ENCODE data around the gene DDX23. TPM values are rescaled to one million over a fixed set of nuclear protein-coding genes. Genes with fewer than 3 reads are reported as not detected.

Gene DDX23
- total and polyA plus RNA-seq, 2 of the 4 experiments (the other 2 are of a cell fraction): 61.8 to 81.9 TPM

GRCh38 chr12:48831257-48831656 lies 20.7 kb downstream of the DDX23 start:
- ATAC-seq (ENCODE audit: low read depth): no peak
- no peak overlapping the region for H4K91ac ChIP-seq (ENCODE audit: insufficient read depth, low read depth, low read length)
- H2AK9ac ChIP-seq (replicated peaks; ENCODE audit: low read depth, low read length, poor library complexity): no peak overlapping the region
- no peak overlapping the region for H4K8ac ChIP-seq (ENCODE audit: low read depth in 2 of 2, low read length in 2 of 2)
- H3K9me1 ChIP-seq (ENCODE audit: insufficient read depth, low read length): no peaks in the 10 kb centered on the region; the same call in 1 of the 2 replicates
- H3K27ac ChIP-seq (ENCODE audit: insufficient read depth, low read length): no peak overlapping the region
- WGBS, 2 experiments (ENCODE audit: extremely low coverage in 2 of 2, insufficient read length in 1 of 2): 98% methylated on average over 5 of the region's 6 CpGs; no CpG with 5 or more reads in 1 of the 2 experiments
- dilution Hi-C loops (cut with HindIII; ENCODE audit: low sequenced_read_pairs, unreplicated experiment): no loop called here
- H3K4me1 ChIP-seq (ENCODE audit: control insufficient read depth, insufficient read depth, low read length): no peaks in the 10 kb centered on the region
- H3K56ac ChIP-seq (ENCODE audit: extremely low read depth, insufficient read depth, low read length): no peak overlapping the region
- no peak overlapping the region for H2BK15ac ChIP-seq (ENCODE audit: low read depth, low read length)
- intact Hi-C loops (cut with micrococcal nuclease): no loop called here
- TF ChIP-seq, protein P1, sequence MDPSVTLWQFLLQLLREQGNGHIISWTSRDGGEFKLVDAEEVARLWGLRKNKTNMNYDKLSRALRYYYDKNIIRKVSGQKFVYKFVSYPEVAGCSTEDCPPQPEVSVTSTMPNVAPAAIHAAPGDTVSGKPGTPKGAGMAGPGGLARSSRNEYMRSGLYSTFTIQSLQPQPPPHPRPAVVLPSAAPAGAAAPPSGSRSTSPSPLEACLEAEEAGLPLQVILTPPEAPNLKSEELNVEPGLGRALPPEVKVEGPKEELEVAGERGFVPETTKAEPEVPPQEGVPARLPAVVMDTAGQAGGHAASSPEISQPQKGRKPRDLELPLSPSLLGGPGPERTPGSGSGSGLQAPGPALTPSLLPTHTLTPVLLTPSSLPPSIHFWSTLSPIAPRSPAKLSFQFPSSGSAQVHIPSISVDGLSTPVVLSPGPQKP (IDR thresholded peaks at IDR 0.05; ENCODE audit: borderline replicate concordance, low read depth, low read length): no peak
- TF ChIP-seq RCOR1 (IDR thresholded peaks at IDR 0.05; ENCODE audit: insufficient replicate concordance, low read length) (no peak), MAFK (IDR thresholded peaks at IDR 0.05; ENCODE audit: low read depth, low read length) (no peak), NFE2L2 (IDR thresholded peaks at IDR 0.05; ENCODE audit: low read depth, low read length) (no peak), FOS (IDR thresholded peaks at IDR 0.05; ENCODE audit: low read depth, low read length) (no peak), POLR2A (IDR thresholded peaks at IDR 0.05; ENCODE audit: low read depth, low read length) (no peak), CTCF (conservative IDR thresholded peaks at IDR 0.05; ENCODE audit: low read depth, low read length) (no peak), RAD21 (IDR thresholded peaks at IDR 0.05; ENCODE audit: low read length) (no peak), SMC3 (IDR thresholded peaks at IDR 0.05; ENCODE audit: low read depth, low read length) (no peak), RFX5 (IDR thresholded peaks at IDR 0.05; ENCODE audit: low read depth, low read length) (no peak), BHLHE40 (IDR thresholded peaks at IDR 0.05; ENCODE audit: low read depth, low read length) (no peak), CHD1 (IDR thresholded peaks at IDR 0.05; ENCODE audit: low read depth, low read length) (no peak), MXI1 (IDR thresholded peaks at IDR 0.05; ENCODE audit: borderline replicate concordance, low read depth, low read length) (no peak), MAZ (IDR thresholded peaks at IDR 0.05; ENCODE audit: borderline replicate concordance, low read depth, low read length) (no peak), CEBPB (IDR thresholded peaks at IDR 0.05; ENCODE audit: low read depth, low read length) (no peak)
- TF ChIP-seq, protein P2, sequence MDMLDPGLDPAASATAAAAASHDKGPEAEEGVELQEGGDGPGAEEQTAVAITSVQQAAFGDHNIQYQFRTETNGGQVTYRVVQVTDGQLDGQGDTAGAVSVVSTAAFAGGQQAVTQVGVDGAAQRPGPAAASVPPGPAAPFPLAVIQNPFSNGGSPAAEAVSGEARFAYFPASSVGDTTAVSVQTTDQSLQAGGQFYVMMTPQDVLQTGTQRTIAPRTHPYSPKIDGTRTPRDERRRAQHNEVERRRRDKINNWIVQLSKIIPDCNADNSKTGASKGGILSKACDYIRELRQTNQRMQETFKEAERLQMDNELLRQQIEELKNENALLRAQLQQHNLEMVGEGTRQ (IDR thresholded peaks at IDR 0.05; ENCODE audit: low read depth, low read length): no peak
- no peak overlapping the region for H3K4me2 ChIP-seq (ENCODE audit: low read depth, low read length)
- H3K23ac ChIP-seq (ENCODE audit: low read depth, low read length): no peak overlapping the region
- no peak overlapping the region for H3K4me3 ChIP-seq (ENCODE audit: insufficient read depth, low read depth, low read length)
- no TSS peak for BruUV-seq (replicated peaks)
- ChIA-PET CTCF (interaction anchor here (1.0 kb wide), 1 partner anchor 17 kb away, joined by 4 read pairs; no protein-coding TSS in a partner anchor), POLR2A (ENCODE audit: unreplicated experiment) (no interaction called here)
- H2BK120ac ChIP-seq (ENCODE audit: low read depth, low read length): no peak overlapping the region
- H3K27me3 ChIP-seq (ENCODE audit: control insufficient read depth, insufficient read depth, low read length): no peaks in the 10 kb centered on the region
- peaks cover 87% of the 10 kb centered on the region for H3K36me3 ChIP-seq (ENCODE audit: control insufficient read depth, insufficient read depth, low read length)
- H2AFZ ChIP-seq (replicated peaks; ENCODE audit: low read length, poor library complexity): no peak overlapping the region
- H3K9me3 ChIP-seq (ENCODE audit: control insufficient read depth, insufficient read depth, low read length): no peaks in the 10 kb centered on the region
- no peak overlapping the region for H3K18ac ChIP-seq (ENCODE audit: low read depth, low read length)
- no peak overlapping the region for H4K5ac ChIP-seq (ENCODE audit: low read depth, low read length)
- no peak overlapping the region for H2BK5ac ChIP-seq (ENCODE audit: low read depth, low read length, poor library complexity, severe bottlenecking)
- H4K20me1 ChIP-seq (ENCODE audit: insufficient read depth, low read length): peaks cover 25% of the 10 kb centered on the region
- no peak overlapping the region for H3K14ac ChIP-seq (replicated peaks; ENCODE audit: low read depth, low read length)
- H2BK20ac ChIP-seq (ENCODE audit: low read depth, low read length): no peak overlapping the region
- peaks cover 3 to 10% of the 10 kb centered on the region in 2 experiments; a peak in 3 of 4 replicates for H3K79me1 ChIP-seq (ENCODE audit: low read depth in 1 of 2, low read length in 2 of 2)
- H3K4ac ChIP-seq (ENCODE audit: low read depth, low read length): no peak overlapping the region
- in situ Hi-C loops (cut with MboI; ENCODE audit: low sequenced_read_pairs): no loop called here
- H3K9ac ChIP-seq (ENCODE audit: low read depth, low read length): no peak overlapping the region
- no peak for DNase-seq
- no peak overlapping the region for H2AK5ac ChIP-seq (ENCODE audit: low read depth, low read length)
